GM10266 (cell line): ENCODE measurements around the gene HOTAIR.

Experiments used
- DNase-seq: peaks from one replicate; pipeline ENCODE4 v3.0.0; 2012; ENCODE audit errors: extremely low spot score
- CTCF ChIP-seq: IDR thresholded peaks from 2 replicates; pipeline ENCODE4 v1.5.1; 2012; ENCODE audit warnings: mild to moderate bottlenecking, low read depth; ENCODE audit not compliant: control insufficient read depth, insufficient read depth; ENCODE audit errors: missing control alignments

The HOTAIR gene

DNA sequence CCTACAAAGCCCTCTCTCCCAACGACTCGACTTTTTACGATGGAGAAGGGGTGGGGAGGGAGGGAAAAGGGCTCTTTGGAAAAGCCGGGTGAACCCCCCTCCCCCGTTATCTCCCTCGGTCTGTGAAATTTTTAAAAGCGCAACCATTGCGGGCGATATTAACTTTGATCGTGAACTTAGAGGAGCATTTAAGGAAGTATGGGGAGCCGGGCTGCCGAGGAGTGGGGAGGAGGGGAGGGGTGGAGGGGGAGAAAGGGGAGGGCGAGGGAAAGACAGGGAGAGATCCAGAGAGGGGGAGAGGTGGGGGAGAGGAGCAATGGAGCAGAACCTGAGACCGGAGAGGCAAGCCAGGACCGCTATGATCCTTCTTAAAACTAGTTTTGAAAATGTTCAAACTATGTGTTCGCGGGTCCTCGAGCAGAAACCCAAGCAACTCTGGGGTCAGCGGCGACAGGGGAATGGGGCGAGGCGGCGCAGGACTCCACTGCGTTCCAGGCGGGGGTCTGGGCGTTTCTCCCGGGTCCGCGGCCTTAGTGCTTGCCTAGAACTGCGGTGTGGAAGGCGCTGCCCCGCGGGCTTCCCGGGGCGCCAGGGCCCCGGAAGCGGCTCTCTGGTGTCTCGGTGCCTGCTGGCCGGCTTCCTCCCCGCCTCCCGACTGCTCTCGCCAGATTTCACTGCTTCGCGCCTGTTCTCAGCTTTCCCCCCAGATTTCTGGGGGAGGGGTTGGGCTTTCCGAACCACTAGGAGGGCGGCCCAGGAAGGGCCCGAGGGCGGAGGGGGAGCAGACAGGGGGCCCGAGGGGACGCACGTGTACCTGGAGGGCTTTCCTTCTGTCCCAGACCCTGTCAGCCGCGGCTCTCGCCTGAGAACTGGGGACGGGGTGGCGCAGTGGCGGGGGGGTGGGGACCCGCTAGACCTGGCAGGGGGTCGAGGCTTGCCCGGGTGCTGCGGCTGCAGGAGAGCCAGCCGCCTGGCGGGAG, at the start of gene HOTAIR:
HOTAIR (minus strand) TSS at position 871 of the 980 bp plus-strand sequence.
- no peak for TF ChIP-seq CTCF
- DNase-seq, result peak; percentile 58

DNA sequence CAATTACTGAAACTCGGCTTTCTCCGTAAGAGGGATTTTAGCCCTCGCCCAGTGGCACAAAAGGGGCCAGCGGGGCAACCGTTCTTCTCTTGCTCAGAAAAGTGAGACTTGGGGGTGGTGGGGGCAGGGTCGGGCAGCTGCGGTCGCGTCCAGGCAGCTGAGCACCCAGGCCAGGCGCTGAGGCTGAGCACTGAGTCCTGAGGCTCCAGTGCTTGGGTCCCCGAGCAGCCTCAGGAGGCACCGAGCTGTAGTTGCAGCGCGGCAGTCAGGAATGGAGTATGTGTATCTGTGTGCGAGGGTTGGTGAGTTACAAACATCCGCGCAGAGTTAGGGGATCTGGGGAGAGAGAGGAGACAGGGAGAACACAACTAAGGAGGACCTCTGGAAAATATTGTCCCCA, 49.4 kb upstream of the HOTAIR start:
- TF ChIP-seq CTCF, result no peak
- DNase-seq, result no peak

DNA sequence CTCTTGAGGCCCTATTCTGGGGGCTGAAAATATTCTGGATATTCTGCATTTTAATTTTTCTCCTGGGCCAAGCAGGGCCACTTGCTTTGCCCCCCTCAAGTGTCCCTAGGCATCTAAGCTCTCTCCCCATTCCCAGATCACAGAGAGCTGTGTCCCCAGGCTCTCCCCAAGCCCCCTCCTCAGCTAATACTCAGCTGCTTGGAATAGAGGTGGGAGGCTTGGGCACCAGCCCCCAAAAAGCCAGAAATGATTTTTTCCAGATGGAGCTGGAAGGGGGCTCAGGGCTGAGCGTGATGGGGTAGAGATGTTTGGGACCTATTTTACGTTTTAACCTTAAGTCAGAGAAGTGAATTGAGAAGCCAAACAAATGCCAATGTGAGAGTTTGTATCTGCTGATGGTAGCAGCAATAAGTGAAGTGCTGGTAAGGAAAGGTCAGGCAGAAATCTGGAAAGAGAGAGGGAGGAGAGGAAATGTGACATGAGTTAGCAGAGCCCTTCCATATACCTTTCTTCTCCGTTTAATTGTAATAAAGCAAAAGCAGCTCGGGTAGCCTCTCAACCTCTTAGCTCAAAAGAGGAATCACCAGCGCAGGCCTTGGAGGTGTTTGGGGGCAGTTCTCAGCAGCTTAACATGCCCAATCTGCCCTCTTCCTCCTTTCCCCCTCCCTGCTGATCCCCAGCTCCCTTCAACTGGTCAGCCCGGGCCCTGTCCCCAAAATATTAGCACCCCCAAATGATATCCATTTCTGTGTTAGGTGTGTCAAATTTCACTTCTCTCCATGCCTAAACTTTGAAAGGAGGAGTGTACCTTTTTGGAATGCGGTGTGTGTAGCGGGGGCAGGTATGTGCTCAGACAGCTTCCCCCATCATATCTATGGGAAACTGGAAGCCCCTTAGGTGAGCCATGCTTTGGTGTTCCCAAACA, 48.5 kb upstream of the HOTAIR start:
- no peak for DNase-seq
- TF ChIP-seq CTCF, result no peak

- peak; percentile 52 for TF ChIP-seq CTCF
- DNase-seq, result no peak
These were observed 46.8 kb upstream of the HOTAIR start for GRCh38 chr12:54021432-54022013.

- DNase-seq, result no peak
These were observed 46.0 kb upstream of the HOTAIR start for GRCh38 chr12:54020591-54021405.

More at GRCh38 chr12:54020591-54021405, 46.0 kb upstream of the HOTAIR start:
- no peak for TF ChIP-seq CTCF
